Measurements from ENCODE around the gene TMEM87A.

DNA sequence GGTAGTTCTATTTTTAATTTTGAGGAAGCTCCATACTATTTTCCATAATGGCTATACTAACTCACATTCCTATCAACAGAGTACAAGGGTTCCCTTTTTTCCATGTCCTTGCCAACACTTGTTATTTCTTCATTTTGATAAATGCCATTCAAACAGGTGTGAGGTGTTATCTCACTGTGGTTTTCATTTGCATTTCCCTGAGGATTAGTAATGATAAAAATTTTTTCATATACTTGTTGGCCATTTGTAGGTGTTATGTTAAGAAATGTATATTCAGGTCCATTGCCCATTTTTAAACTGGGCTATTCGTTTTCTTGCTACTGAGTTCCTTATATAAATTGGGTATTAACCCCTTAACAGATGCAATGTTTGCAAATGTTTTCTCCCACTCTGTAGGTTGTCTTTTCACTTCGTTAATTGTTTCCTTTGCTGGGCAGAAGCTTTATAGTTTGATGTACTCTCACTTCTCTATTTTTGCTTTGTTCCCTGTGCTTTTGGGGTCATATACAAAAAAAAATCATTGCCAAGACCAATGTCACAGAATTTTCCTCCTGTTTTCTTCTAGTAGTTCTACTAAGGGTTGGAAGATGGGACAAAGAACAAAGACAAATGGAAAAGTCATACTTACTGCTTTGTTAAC, 54.2 kb downstream of the TMEM87A start:
- TF ChIP-seq, protein P1, sequence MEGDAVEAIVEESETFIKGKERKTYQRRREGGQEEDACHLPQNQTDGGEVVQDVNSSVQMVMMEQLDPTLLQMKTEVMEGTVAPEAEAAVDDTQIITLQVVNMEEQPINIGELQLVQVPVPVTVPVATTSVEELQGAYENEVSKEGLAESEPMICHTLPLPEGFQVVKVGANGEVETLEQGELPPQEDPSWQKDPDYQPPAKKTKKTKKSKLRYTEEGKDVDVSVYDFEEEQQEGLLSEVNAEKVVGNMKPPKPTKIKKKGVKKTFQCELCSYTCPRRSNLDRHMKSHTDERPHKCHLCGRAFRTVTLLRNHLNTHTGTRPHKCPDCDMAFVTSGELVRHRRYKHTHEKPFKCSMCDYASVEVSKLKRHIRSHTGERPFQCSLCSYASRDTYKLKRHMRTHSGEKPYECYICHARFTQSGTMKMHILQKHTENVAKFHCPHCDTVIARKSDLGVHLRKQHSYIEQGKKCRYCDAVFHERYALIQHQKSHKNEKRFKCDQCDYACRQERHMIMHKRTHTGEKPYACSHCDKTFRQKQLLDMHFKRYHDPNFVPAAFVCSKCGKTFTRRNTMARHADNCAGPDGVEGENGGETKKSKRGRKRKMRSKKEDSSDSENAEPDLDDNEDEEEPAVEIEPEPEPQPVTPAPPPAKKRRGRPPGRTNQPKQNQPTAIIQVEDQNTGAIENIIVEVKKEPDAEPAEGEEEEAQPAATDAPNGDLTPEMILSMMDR (IDR thresholded peaks at IDR 0.05): no peak
- no peak for TF ChIP-seq EP300 (IDR thresholded peaks at IDR 0.05)

Data from ovary (tissue), 3 donors.